HepG2 (cell line): ENCODE measurements around the gene IQGAP3. TPM values are rescaled to one million over a fixed set of nuclear protein-coding genes. Genes with fewer than 3 reads are reported as not detected.

Experiments
- ELF4 ChIP-seq: sonication (generic); formaldehyde crosslinking; IDR thresholded peaks from 2 replicates; pipeline ENCODE4 v1.5.0; 2020; ENCODE audit warnings: missing genetic modification reagents, mild to moderate bottlenecking, moderate library complexity, borderline replicate concordance
- ETV5 ChIP-seq: IDR thresholded peaks from 2 replicates; pipeline ENCODE4 v1.6.1; 2018; ENCODE audit warnings: missing biosample characterization, missing genetic modification reagents, inconsistent platforms, borderline replicate concordance
- GABPB1 ChIP-seq: IDR thresholded peaks from 2 replicates; pipeline ENCODE4 v1.6.1; 2016; ENCODE audit warnings: mild to moderate bottlenecking, missing genetic modification reagents, moderate library complexity, missing compliant biosample characterization
- HNF4G ChIP-seq, 2 experiments: sonication (generic) in 1 of 2; formaldehyde crosslinking in 1 of 2; IDR thresholded peaks; 2 replicates each; pipeline versions ENCODE4 v1.4.0 to v1.6.1; 2011 to 2020; ENCODE audit warnings: borderline replicate concordance in 2 of 2, low read depth in 2 of 2, mild to moderate bottlenecking in 2 of 2, low read length in 1 of 2, missing genetic modification reagents in 1 of 2, moderate library complexity in 1 of 2
- HNRNPLL ChIP-seq: fragments of 200-400 bp; formaldehyde crosslinking; IDR thresholded peaks from 2 replicates; pipeline ENCODE4 v1.6.1; 2017; ENCODE audit warnings: mild to moderate bottlenecking, low read depth, low read length; ENCODE audit not compliant: poor library complexity, severe bottlenecking
- HOXD1 ChIP-seq: sonication (generic); formaldehyde crosslinking; IDR thresholded peaks from 2 replicates; pipeline ENCODE4 v1.5.0; 2020; ENCODE audit warnings: missing genetic modification reagents
- KLF16 ChIP-seq, 2 experiments: sonication (generic) in 1 of 2; formaldehyde crosslinking in 1 of 2; IDR thresholded peaks; 2 replicates each; pipeline versions ENCODE4 v1.6.1 to v1.8.0; 2016 to 2023; ENCODE audit warnings: missing genetic modification reagents in 2 of 2, missing compliant biosample characterization in 1 of 2
- MEIS1 ChIP-seq: sonication (generic); formaldehyde crosslinking; IDR thresholded peaks from 2 replicates; pipeline ENCODE4 v1.9.0; 2021; ENCODE audit warnings: mild to moderate bottlenecking, missing genetic modification reagents, moderate library complexity, borderline replicate concordance
- MTF1 ChIP-seq: sonication (generic); formaldehyde crosslinking; IDR thresholded peaks from 2 replicates; pipeline ENCODE4 v1.5.0; 2020; ENCODE audit warnings: missing genetic modification reagents
- NFKB2 ChIP-seq: sonication (generic); formaldehyde crosslinking; IDR thresholded peaks from 2 replicates; pipeline ENCODE4 v1.4.0; 2020; ENCODE audit warnings: missing genetic modification reagents, borderline replicate concordance
- REPIN1 ChIP-seq: sonication (generic); formaldehyde crosslinking; IDR thresholded peaks from 2 replicates; pipeline ENCODE4 v1.8.0; 2022; ENCODE audit warnings: missing genetic modification reagents, low read depth, mild to moderate bottlenecking, borderline replicate concordance
- SMYD3 ChIP-seq: sonication (generic); formaldehyde crosslinking; IDR thresholded peaks from 2 replicates; pipeline ENCODE4 v1.8.1; 2023; ENCODE audit warnings: mild to moderate bottlenecking, missing genetic modification reagents
- YEATS4 ChIP-seq: sonication (generic); formaldehyde crosslinking; IDR thresholded peaks from 2 replicates; pipeline ENCODE4 v1.4.0; 2020; ENCODE audit warnings: missing genetic modification reagents, borderline replicate concordance
- ZFP36L2 ChIP-seq: sonication (generic); formaldehyde crosslinking; IDR thresholded peaks from 2 replicates; pipeline ENCODE4 v1.4.0; 2020; ENCODE audit warnings: missing genetic modification reagents
- ZNF136 ChIP-seq: sonication (generic); formaldehyde crosslinking; IDR thresholded peaks from 2 replicates; pipeline ENCODE4 v1.8.1; 2022; ENCODE audit warnings: low read depth, mild to moderate bottlenecking, moderate library complexity, missing genetic modification reagents
- ZNF30 ChIP-seq: sonication (generic); formaldehyde crosslinking; IDR thresholded peaks from 2 replicates; pipeline ENCODE4 v1.5.0; 2020; ENCODE audit warnings: mild to moderate bottlenecking, missing genetic modification reagents
- ZNF549 ChIP-seq: sonication (generic); formaldehyde crosslinking; IDR thresholded peaks from 2 replicates; pipeline ENCODE4 v1.5.0; 2020; ENCODE audit warnings: missing genetic modification reagents
- ZNF552 ChIP-seq: sonication (generic); formaldehyde crosslinking; IDR thresholded peaks from 2 replicates; pipeline ENCODE4 v1.9.0; 2022; ENCODE audit warnings: missing genetic modification reagents, mild to moderate bottlenecking, borderline replicate concordance
- ZNF788 ChIP-seq: sonication (generic); formaldehyde crosslinking; IDR thresholded peaks from 2 replicates; pipeline ENCODE4 v1.5.0; 2020; ENCODE audit warnings: mild to moderate bottlenecking, missing genetic modification reagents, borderline replicate concordance
- ZSCAN21 ChIP-seq: sonication (generic); formaldehyde crosslinking; IDR thresholded peaks from 2 replicates; pipeline ENCODE4 v1.8.0; 2022; ENCODE audit warnings: mild to moderate bottlenecking, missing genetic modification reagents, moderate library complexity, borderline replicate concordance
- polyA plus RNA-seq, 8 experiments: library from polyadenylated mRNA; depleted of rRNA in 3 of 8; stranded (reverse) in 7 of 8; unstranded in 1 of 8; fragments of >200 nt; fragmentation: Illumina TruSeq in 4 of 8; extraction: Trizol in 4 of 8; gene quantifications; 2 replicates each; pipeline versions ENCODE4 v1.2.1 to v1.2.3, GENCODE V29; 2011 to 2016; ENCODE audit warnings: low read depth in 4 of 8, missing spikeins in 1 of 8, mixed read lengths in 1 of 8; ENCODE audit not compliant: insufficient read depth in 1 of 8
- total RNA-seq, 5 experiments: library from RNA; depleted of rRNA; stranded (reverse); fragments of >200 nt; fragmentation: Illumina TruSeq; extraction: Trizol; gene quantifications; 2 replicates each; pipeline ENCODE4 v1.2.3, GENCODE V29; 2016; ENCODE audit warnings: low read depth in 1 of 5
- TF ChIP-seq, protein P1 (sequence below): sonication (generic); formaldehyde crosslinking; IDR thresholded peaks from 2 replicates; pipeline ENCODE4 v1.8.0; 2022; ENCODE audit warnings: missing genetic modification reagents, mild to moderate bottlenecking, borderline replicate concordance
- TF ChIP-seq, protein P2 (sequence below): sonication (generic); formaldehyde crosslinking; IDR thresholded peaks from 2 replicates; pipeline ENCODE4 v1.5.0; 2020; ENCODE audit warnings: mild to moderate bottlenecking, missing genetic modification reagents
- TF ChIP-seq, protein P3 (sequence below): sonication (generic); formaldehyde crosslinking; IDR thresholded peaks from 2 replicates; pipeline ENCODE4 v1.4.0; 2020; ENCODE audit warnings: mild to moderate bottlenecking, missing genetic modification reagents
- TF ChIP-seq, protein P4 (sequence below): sonication (generic); formaldehyde crosslinking; IDR thresholded peaks from 2 replicates; pipeline ENCODE4 v1.8.0; 2022; ENCODE audit warnings: mild to moderate bottlenecking, missing genetic modification reagents

The IQGAP3 gene
- total and polyA plus RNA-seq, 2 of the 13 experiments (the other 11 are each of a cell fraction or from before 2014, with no cell fraction given) = 13.5 to 14.1 TPM

DNA sequence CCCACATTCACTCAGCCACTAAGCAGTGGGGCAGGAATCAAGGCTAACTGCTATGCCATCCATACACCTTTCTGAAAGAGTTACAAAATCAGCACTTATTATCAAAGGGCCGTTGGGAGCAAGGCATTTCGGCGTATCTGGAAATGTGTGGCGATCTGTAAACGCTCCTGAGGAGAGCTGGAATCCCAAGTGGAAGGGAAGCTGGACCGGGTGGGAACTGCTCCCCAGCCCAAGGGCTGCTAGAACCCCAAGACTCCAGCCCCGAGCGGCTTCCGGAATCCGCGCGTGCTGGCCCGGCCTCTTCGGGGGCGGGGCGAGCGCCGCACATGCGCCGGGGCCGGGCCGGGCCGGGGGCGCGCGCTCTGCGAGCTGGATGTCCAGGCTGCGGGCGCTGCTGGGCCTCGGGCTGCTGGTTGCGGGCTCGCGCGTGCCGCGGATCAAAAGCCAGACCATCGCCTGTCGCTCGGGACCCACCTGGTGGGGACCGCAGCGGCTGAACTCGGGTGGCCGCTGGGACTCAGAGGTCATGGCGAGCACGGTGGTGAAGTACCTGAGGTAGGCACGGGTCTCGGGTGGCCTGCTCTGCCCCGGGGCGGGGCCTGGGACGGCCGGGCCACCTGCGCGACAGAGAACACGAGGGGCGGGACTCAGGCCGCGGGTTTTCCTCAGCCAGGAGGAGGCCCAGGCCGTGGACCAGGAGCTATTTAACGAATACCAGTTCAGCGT is 19.2 kb upstream of the IQGAP3 start, which contains the start of gene NAXE (continued):
- TF ChIP-seq GABPB1 (CRISPR knock-in tag) = peak; percentile 77
- TF ChIP-seq ZNF549 (CRISPR knock-in tag) = no peak
- TF ChIP-seq HNF4G (IDR thresholded peaks at IDR 0.05; ENCODE audit: borderline replicate concordance, low read depth, low read length) = no peak
- no peak for TF ChIP-seq HNF4G (CRISPR knock-in tag; IDR thresholded peaks at IDR 0.05; ENCODE audit: borderline replicate concordance, low read depth)
- no peak for TF ChIP-seq HNRNPLL
- peak; percentile 19; the same call in 1 of the 2 replicates for TF ChIP-seq NFKB2 (CRISPR knock-in tag)
- peak; percentile 19; the same call in 1 of the 2 replicates for TF ChIP-seq SMYD3 (CRISPR knock-in tag)
- TF ChIP-seq MEIS1 = no peak
- TF ChIP-seq ZNF136 (CRISPR knock-in tag) = 0 out of 2 replicates have a peak, but pooled peaks have one; percentile 50
- peak; percentile 72; the same call in 1 of the 2 replicates for TF ChIP-seq ETV5
- TF ChIP-seq, protein P1, sequence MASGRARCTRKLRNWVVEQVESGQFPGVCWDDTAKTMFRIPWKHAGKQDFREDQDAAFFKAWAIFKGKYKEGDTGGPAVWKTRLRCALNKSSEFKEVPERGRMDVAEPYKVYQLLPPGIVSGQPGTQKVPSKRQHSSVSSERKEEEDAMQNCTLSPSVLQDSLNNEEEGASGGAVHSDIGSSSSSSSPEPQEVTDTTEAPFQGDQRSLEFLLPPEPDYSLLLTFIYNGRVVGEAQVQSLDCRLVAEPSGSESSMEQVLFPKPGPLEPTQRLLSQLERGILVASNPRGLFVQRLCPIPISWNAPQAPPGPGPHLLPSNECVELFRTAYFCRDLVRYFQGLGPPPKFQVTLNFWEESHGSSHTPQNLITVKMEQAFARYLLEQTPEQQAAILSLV (CRISPR knock-in tag) = peak; percentile 87
- peak; percentile 36; the same call in 1 of the 2 replicates for TF ChIP-seq REPIN1 (CRISPR knock-in tag)
- TF ChIP-seq MTF1 (CRISPR knock-in tag) = no peak
- TF ChIP-seq ZNF30 (CRISPR knock-in tag) = 0 out of 2 replicates have a peak, but pooled peaks have one; percentile 19
- TF ChIP-seq ZNF788 (CRISPR knock-in tag) = 0 out of 2 replicates have a peak, but pooled peaks have one; percentile 9
- no peak for TF ChIP-seq ZFP36L2 (CRISPR knock-in tag)
- TF ChIP-seq, protein P2, sequence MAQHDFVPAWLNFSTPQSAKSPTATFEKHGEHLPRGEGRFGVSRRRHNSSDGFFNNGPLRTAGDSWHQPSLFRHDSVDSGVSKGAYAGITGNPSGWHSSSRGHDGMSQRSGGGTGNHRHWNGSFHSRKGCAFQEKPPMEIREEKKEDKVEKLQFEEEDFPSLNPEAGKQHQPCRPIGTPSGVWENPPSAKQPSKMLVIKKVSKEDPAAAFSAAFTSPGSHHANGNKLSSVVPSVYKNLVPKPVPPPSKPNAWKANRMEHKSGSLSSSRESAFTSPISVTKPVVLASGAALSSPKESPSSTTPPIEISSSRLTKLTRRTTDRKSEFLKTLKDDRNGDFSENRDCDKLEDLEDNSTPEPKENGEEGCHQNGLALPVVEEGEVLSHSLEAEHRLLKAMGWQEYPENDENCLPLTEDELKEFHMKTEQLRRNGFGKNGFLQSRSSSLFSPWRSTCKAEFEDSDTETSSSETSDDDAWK (CRISPR knock-in tag) = no peak
- TF ChIP-seq HOXD1 = no peak
- peak in 1 of 2 experiments; percentile 66; a peak in 1 of 4 replicates for TF ChIP-seq KLF16 (CRISPR knock-in tag; IDR thresholded peaks at IDR 0.05)
- TF ChIP-seq ZSCAN21 (CRISPR knock-in tag) = 0 out of 2 replicates have a peak, but pooled peaks have one; percentile 57
- TF ChIP-seq ZNF552 (CRISPR knock-in tag) = 0 out of 2 replicates have a peak, but pooled peaks have one; percentile 35
- no peak for TF ChIP-seq ELF4
- TF ChIP-seq YEATS4 (CRISPR knock-in tag) = no peak; the same call in none of the 2 replicates
- TF ChIP-seq, protein P3, sequence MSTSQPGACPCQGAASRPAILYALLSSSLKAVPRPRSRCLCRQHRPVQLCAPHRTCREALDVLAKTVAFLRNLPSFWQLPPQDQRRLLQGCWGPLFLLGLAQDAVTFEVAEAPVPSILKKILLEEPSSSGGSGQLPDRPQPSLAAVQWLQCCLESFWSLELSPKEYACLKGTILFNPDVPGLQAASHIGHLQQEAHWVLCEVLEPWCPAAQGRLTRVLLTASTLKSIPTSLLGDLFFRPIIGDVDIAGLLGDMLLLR (CRISPR knock-in tag) = peak; percentile 57; the same call in 1 of the 2 replicates
- TF ChIP-seq, protein P4, sequence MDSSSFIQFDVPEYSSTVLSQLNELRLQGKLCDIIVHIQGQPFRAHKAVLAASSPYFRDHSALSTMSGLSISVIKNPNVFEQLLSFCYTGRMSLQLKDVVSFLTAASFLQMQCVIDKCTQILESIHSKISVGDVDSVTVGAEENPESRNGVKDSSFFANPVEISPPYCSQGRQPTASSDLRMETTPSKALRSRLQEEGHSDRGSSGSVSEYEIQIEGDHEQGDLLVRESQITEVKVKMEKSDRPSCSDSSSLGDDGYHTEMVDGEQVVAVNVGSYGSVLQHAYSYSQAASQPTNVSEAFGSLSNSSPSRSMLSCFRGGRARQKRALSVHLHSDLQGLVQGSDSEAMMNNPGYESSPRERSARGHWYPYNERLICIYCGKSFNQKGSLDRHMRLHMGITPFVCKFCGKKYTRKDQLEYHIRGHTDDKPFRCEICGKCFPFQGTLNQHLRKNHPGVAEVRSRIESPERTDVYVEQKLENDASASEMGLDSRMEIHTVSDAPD (CRISPR knock-in tag) = no peak
